WI38 (cell line): Measurements from ENCODE around the gene FLVCR1.

Experiments
- H3K4me3 ChIP-seq: 2 replicates; pipeline ENCODE4 v1.5.1; 2011; ENCODE audit warnings: low read depth, mild to moderate bottlenecking, control low read depth, low read length
- TF ChIP-seq, protein P1 (sequence below): IDR thresholded peaks from 2 replicates; pipeline ENCODE4 v1.5.1; 2012; ENCODE audit warnings: low read depth, mild to moderate bottlenecking, control low read depth, low read length

FLVCR1 gene

DNA sequence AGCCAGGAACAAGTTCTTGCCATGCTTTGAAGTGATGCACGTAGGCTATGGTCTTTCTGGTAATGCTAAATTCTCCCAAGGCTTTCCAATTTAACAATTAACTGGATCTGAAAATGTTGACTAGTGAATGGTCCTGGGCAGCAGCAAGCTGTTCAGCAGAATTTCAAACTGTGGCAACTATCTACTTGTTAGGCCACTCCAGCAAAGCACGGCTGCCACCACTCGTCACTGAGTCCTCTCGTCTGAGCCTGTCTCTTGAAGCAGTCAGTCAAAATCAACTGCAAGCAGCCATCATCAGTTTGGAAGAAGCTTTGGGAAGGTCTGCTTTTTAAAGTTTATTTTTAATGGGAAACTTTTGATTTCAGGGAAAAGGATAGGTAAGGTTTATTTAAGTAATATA, 6.1 kb downstream of the FLVCR1 start:
- TF ChIP-seq, protein P1, sequence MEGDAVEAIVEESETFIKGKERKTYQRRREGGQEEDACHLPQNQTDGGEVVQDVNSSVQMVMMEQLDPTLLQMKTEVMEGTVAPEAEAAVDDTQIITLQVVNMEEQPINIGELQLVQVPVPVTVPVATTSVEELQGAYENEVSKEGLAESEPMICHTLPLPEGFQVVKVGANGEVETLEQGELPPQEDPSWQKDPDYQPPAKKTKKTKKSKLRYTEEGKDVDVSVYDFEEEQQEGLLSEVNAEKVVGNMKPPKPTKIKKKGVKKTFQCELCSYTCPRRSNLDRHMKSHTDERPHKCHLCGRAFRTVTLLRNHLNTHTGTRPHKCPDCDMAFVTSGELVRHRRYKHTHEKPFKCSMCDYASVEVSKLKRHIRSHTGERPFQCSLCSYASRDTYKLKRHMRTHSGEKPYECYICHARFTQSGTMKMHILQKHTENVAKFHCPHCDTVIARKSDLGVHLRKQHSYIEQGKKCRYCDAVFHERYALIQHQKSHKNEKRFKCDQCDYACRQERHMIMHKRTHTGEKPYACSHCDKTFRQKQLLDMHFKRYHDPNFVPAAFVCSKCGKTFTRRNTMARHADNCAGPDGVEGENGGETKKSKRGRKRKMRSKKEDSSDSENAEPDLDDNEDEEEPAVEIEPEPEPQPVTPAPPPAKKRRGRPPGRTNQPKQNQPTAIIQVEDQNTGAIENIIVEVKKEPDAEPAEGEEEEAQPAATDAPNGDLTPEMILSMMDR: no peak
- no peak overlapping the region for H3K4me3 ChIP-seq

DNA sequence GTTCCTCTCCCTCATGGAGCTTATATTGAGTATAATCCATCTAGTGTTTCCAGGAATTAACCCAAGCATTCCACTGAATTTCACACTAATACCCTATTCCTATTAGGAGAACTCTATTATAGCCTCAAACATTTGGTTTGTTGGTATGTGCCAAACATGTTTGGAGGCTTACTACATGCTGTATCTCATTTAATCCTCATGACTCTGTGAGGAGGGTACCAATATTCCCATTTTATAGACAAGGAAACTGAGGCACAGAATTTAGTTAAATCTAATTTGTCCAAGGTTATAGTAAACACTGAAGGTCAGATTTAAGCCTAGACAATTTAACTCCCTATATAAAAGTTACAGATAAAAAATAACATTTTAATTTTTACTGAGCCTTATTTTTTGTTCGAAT, 9.1 kb downstream of the FLVCR1 start:
- TF ChIP-seq, protein P1: no peak

DNA sequence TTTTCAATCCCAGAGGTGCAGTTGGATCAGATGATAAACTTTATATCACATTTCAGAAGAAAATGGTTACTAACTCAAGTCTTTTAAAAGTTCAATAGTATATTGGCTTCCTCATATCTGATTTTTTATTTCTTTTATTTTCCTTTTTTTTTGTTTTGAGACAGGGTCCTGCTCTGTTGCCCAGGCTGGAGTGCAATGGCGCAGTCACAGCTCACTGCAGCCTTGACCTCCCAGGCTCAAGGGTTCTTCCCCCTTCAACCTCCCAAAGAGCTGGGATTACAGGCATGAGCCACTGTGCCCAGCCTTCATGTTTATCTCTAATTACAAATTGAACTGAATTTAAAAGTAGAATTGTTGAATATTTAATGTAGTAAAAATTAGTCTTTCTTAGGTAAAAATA, 13.9 kb downstream of the FLVCR1 start:
- H3K4me3 ChIP-seq: no peak overlapping the region
- TF ChIP-seq, protein P1: no peak

More for the DNA sequence above, 9.1 kb downstream of the FLVCR1 start:
- H3K4me3 ChIP-seq: no peak overlapping the region

DNA sequence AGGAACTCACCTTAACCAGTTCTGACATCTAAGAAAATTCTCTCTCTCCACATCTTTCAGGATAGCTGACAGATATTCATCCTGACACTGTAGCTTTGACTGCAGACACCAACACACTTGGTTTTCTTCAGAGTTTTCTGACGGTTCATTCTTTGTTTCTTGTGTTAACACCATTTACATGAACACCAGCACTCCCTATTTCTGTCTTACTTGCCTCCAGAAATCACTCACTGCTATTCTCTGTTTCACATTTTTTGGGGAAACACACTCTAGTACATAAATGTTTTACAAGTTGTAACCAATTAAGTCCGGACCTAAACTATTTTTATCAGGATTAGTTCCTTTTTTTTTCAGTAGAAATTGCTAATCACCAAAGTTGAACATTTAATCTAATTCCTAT, 15.4 kb downstream of the FLVCR1 start:
- TF ChIP-seq, protein P1: no peak
- no peak overlapping the region for H3K4me3 ChIP-seq

DNA sequence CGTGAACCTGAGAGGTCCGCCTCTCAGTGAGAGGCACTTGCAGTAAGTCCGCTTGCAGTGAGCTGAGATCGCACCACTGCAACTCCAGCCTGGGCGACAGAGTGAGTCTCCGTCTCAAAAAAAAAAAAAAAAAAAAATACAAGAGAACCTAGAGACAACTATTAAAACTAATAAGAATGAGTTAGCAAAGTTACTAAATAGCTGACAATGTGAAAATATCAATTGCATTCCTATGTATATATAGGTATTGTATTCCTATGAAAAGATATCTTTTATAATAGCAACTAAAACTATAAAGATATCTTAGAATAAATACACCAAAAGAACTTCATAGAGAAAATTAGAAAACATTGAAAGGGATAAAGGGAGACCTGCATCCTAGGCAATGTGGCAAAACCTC, 20.3 kb downstream of the FLVCR1 start:
- no peak overlapping the region for H3K4me3 ChIP-seq
- TF ChIP-seq, protein P1: no peak

DNA sequence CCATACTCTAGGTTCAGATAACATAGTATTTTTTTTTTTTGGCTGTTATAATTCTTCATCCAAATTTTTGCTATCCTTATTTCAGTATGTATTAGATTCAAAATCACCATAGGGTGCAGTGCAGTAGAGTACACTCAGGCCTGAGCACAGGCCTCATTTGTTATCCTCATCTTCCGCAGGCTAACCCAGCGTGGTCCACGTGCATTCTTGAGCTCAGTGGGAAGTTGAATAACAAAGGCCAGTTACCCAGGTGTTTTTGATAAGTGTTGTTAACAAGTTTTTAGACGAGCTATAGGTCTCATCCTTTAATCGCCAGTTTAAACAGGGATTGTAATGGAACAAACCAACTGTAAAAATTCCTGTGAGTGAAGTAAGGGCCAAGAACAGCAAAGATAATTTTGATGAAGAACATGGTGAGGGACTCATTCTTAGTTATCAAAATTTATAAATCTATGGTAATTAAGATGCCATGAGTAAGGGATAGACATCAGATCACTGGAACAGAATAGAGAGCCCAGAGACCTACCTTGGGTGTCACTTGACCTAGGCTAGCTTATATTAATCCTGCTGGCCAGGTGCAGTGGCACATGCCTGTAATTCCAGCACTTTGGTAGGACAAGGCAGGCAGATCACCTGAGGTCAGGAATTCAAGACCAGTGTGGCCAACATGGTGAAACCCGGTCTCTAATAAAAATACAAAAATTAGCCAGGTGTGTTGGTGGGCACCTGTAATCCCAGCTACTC, 22.0 kb downstream of the FLVCR1 start:
- TF ChIP-seq, protein P1: no peak
- H3K4me3 ChIP-seq: no peak overlapping the region

DNA sequence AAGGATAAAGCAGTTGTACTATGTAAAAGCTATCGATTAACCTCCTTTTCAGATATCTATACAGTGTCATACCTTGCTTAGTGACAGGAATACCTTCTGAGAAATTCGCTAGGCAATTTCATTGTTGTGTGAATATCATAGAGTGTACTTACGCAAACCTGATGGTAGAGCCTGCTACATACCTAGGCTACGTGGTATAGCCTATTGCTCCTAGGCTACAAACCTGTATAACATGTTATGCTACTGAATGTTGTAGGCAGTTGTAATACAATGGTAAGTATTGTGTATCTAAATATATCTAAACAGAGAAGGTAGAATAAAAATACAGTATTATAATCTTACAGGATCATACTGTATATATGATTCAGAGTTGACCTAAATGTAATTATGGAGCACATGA, 26.5 kb downstream of the FLVCR1 start:
- H3K4me3 ChIP-seq: no peak overlapping the region
- TF ChIP-seq, protein P1: no peak
